Measurements from ENCODE around the gene ADAMTS9.

ADAMTS9 gene

DNA sequence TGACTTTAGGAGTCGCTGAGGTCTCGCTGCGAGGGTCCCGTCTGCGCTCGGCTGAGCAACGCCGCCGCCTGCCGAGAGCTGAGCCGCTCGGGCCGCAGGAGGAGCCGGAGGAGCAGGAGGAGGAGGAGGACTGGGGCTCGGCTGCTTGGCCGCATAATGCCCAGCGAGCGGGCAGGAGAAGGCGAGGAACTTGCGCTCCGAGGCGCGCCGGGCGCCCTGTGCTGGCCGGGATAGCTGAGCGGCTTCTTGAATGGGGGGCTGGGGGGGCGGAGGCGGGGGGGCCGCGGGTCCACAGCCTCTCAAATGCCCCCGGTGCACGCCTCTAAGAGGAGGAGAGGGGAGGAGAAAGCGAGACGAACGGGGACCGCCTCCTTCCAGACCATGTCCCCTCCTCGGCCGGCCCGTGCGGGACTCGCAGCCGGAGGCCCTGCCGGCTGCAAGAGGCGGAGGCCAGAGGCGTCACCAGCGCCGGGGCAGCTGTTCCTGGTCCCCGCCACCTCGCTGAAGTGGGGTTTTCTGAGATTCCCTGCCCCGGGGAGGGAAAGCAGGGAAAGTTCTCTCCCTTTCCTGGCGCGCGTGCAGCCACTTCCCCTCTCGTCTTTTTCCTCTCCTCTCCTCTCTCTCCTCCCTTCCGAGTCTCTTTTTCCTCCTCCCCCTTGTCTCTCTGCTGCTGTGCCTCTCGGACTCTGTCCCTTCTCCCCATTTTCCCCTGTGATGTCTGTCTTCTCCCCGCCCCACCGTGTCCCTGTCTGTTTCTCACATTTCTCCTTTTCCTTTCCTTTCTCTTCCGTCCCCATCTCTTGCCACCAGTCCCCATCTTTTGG is at the start of gene ADAMTS9:
Gene ADAMTS9 (minus strand): TSS at position 220 of the 824 bp plus-strand sequence. CDS start 343 bp downstream, outside the sequence.
- DNase-seq = no peak

DNA sequence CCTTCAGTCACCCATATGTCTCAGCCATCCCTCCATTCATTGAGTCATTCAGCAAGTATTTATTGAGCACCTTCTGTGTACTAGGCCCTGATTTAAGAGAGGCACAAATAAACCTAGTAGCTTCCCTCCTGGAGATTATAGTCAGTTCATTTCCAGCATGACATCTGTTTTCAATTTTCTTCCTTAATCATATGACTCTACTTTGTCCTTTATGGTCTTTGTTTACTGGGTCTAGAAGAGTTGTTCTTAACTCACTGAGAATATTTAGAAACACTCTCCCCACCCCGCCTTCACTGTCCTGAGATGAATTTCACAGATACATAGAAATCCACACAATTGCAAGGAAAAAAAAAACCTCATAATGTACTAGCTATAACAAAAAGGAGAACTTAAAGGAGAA is 44.8 kb upstream of the ADAMTS9 start:
- DNase-seq = no peak

DNA sequence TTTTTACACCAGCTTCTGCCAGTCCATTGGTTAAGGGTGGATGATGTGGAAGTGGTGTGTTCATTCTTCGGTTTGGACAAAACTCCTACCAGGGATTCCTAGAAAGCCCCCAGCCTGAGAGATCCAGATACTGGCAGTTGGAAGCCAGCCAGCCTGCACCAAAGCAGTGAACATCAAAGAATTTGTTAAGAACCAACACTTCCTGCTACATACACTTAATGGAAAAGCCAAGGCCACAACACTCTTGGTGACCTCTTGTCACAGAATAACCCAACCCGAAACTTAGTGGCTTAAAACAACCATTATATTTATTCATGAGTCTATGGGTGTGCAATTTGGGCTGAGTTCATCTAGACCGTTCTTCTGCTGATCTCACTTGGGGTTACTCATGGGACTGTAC is 42.9 kb upstream of the ADAMTS9 start:
- no peak for DNase-seq

DNA sequence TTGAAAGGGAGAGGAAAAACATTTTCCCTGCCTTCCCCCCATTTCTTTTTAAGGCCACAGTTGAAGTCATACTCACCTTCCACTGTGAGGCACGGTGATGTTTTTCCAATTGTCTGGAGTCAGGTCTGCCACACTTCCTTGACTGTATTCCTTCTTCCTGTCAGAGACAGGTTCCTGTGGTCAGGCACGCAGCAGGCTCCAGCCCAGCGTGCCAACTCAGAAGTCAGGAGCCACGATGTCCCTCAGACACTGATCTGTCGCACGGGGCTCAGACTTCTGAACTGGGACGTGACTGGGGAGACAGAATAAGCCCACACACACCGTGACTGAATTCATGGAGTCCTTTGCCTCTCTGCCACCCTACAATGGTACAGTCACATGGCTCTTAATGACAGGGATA is 41.2 kb upstream of the ADAMTS9 start:
- DNase-seq = no peak

GRCh38 chr3:64728428-64728827 is 40.6 kb upstream of the ADAMTS9 start:
- no peak for DNase-seq

DNA sequence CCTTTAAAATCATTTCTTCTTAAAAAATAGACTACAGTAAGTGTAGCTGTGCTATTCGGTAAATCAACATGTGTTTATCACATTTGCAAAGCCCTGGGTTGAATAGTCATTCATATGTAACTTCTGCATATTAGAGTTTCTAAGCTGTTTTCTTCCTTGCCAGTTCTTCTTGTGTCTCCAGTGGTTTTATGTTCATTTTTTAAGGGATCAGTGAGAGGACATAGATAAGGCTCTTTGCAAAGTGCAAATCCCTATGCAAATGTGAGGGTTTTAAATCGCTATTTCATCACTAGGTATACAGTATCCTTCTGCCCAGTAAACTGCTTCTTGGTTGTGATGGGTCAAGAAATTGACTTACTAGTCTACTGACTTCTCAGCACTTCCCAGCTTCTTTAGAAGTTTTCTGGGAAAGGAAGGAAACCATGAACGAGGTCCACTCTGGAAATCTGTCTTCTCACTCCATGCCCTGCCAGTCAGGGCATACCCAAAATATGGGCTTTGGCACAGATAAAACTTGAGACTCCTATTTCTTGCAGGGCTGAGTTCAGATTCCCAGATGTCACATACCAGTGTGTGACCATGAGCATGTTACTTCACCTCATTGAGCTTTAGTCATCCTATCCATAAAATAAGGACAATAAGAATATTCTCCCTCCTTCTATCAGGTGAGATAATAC is 38.8 kb upstream of the ADAMTS9 start:
- DNase-seq = no peak

- no peak for DNase-seq
These were observed 31.2 kb upstream of the ADAMTS9 start for GRCh38 chr3:64718976-64719375.

DNA sequence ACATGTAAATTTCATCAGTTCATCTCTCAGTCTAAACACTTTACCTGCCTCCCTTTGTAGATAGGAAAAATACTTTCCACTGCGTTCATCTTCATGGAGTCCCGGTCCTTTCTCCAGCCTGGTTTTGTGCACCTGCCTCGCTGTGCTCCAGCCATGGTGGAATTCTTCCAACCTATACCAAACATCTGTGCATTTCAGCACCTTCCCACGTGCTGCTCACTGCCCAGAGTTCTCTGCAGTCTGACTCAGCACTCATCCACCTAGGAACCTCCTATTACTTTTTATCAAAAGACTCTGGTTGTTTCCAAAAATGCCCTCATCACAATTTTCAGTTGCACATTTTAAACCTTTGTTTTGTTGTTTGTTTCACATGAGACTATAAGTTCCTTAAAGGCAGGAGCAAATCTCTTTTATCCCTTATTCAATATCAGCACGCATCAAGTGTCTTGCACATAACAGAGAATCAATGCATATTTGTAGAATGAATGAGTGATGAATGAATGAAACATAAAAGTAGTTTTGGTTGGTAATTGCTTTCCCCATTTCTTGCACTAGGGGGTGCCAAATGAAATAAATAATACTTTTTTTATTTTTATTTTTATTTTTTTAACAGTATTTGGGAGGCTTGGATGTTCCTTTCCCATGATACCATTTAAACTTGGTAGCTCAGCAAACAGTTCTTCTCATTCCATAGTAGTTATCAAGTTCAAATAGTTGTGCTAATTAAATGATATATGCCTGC is 30.2 kb upstream of the ADAMTS9 start:
- no peak for DNase-seq

DNA sequence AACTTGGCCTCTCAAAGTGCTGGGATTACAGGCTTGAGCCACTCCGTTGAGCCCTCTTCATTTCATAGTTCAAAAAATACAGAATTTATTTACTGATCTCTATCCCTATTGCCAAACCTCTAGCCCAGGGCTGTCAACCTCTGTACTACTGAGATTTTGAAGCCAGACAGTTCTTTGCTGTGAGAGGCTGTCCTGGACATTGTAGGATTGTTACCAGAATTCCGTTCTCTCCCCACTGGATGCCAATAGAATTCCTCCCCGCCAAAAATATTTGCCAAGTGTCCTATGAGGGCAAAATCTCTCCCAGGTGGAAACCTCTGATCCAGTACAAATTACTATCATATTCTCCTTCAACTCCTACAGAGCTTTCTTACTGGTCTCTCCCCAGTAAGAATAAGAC is 29.6 kb upstream of the ADAMTS9 start:
- no peak for DNase-seq

DNA sequence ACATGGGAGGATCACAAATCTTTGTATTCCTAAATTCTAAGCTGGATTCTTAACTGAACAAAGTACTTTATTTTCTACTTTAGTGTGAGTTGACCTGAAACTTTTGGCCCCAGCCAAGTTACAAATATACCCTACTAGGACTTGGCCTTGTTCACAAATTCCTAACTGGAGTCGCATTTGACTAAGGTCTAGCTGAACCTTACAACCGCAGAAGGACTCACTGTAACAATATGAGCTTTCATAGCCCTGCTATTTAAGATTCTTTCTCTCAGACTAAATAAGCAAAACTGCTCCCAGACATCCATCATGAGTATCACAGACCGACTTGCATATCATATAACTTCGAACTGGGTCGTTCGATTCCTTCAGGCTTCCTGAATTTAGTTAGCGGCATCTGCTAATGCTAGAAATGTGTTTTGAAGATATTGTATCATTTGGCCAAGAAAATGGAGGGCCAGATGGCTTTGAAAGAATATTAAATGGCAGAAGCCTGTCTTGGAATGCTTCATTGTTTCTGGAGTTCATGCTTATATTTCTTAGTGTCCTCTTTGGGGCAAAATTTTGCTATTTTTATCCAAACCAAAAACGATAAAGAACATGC is 28.4 kb upstream of the ADAMTS9 start:
- no peak for DNase-seq

DNA sequence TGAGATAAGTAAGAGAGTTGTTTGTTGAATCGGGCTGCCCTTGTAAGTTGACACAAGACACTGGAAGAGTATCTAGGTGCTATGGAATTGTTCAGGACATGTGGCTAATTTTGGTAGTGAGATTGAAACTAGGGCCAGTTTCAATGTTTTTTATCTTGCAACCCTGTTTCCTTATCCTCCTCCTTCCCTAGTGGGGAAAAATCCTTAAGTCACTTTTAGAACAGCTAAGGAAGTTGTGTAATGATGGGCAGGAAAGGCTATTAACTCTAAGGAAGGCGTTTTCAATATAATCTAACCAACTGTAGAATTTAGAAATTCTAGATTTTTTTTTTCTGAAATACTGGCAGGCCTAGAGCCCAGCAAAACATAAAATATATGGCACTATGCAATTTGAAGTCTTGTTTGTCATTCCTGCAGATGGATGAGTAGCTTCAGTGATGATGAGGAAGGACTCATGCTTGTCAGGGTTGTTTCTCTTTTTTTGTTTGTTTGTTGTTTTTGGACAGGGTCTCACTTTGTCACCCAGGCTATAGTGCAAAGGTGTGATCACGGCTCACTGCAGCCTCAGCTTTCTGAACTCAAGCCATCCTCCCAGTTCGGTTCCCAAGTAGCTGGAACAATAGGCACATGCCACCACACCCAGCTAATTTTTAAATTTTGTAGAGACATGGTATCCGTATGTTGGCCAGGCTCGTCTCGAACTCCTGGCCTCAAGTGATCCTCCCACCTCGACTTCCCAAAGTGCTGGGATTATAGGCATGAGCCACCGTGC is 27.6 kb upstream of the ADAMTS9 start:
- no peak for DNase-seq

DNA sequence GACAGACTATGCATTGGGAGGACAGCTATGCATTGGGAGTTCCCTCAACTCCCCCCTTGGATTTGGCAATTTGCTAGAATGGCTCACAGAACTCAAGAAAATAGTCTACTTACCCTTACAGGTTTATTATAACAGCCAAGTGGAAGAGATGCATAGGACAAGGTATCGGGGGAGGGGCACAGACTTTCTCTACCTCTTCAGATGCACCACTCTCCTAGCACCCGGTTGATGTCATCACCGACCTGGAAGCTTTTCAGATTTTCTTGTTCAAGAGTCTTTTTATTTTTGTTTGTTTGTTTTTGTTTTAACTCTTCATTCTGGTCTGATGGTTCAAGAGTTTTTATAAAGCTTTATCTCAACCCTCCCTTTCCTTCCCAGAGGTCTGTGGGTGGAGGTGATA is 20.7 kb upstream of the ADAMTS9 start:
- DNase-seq = no peak

- no peak for DNase-seq
These were observed 18.1 kb upstream of the ADAMTS9 start for GRCh38 chr3:64705946-64706345.

DNA sequence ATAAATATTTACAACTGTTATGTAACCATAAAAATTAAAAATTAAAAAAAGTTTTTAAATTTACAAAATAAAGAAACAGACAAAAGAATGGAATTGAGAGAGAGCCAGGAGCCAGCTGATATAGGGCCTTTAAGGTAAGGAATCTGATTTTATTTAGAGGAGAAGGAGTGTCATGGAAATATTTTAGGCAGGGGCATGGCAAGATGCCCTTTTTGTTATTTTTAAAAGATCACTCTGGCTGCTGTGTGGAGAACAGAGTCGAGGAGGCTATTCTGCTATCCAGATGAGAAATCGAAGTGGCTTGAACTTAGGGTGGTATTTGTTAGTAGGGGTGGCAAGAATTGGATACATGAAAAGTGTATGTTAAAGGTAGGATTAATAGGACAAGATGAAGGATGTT is 9.1 kb upstream of the ADAMTS9 start:
- no peak for DNase-seq

DNA sequence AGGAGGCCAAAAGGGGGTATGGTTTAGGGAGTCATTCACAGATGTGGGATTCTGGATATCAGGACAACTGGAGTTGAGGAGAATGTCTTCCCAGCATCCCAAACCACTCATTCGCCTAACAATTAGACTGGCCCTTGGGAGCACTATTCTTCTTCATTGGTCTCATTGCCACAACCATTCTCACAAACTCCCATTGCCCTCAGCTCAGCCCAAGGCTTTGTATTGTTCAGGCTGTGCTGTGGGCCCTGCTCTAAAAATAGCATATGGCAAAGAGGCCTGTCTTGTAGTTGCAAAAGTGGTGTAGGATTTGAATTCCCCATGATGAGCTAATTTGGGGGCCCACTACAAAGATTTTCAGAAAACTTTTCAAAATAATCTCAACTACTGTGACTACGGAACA is 6.3 kb upstream of the ADAMTS9 start:
- DNase-seq = no peak

DNA sequence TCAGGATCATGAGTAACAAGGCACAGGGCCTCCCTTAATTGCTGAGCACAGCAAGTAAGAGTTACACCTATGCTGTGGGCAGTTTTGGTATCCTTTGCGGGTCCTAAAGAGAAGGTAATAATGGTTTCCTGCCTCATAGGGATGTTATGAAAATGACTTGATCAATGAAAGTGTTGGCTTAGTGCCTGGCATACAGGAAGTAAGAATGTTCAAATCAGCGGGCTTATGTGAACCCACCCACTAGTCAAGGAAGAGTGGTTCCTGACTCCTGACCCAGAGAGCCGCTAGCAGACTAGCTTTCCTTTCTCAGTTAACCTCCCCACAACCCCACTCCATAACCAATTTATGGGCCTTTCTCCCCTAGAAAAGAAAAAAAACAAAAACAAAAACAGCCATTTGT is 5.2 kb upstream of the ADAMTS9 start:
- no peak for DNase-seq

DNA sequence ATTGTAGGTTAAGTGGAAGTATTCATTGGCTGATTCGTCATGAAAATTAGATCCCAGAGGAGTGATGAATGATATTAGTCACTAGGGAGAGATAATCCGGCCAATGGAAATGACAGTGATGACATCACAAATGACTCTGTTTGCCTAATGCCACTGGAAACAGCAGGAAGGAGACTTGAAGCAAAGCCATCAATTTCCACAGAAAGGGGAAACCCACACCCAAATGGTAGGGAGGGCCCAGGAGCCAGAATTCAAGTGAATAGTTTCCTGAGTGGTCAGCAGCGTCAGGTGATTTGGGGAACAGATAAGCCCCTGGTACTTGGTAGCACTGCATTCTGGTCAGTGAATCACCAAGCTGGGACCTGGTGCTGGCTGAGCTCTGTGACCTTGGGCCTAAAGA is 3.3 kb upstream of the ADAMTS9 start:
- DNase-seq = no peak

DNA sequence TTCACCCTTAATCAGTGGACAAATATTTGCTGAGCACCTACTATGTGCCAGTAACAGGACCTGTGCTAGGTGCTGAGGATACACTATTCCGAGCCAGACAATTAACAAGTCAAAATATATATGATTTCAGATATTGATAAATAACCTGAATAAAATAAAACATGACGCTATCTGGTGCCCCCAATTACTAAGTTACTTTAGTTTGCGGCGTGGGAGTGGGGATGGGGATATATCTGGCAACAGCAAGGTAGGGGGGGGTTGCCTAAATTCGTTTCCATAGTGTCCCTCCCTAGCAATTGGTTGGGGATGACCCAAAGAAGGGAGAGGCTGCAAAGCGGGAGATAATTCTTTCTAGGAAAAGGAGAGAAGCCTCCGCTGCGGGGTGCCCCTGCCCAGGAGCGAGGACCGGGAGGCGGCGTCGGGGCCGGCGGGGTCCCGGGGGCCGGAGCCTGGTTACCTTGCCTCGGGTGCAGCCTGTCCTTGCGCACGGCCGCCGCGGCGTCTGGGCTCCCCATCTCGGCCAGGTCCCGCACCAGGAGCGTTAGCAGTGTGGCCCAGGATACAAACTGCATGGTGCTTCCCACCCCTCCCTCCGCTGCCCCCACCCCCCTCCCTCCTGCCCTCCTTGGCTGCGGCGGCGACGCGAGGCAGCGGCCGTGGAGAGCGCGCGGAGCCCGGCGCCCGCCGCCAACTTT is 567 bp downstream of the ADAMTS9 start:
- DNase-seq = no peak

- no peak for DNase-seq
These were observed 1.3 kb downstream of the ADAMTS9 start for GRCh38 chr3:64686446-64686908.

DNA sequence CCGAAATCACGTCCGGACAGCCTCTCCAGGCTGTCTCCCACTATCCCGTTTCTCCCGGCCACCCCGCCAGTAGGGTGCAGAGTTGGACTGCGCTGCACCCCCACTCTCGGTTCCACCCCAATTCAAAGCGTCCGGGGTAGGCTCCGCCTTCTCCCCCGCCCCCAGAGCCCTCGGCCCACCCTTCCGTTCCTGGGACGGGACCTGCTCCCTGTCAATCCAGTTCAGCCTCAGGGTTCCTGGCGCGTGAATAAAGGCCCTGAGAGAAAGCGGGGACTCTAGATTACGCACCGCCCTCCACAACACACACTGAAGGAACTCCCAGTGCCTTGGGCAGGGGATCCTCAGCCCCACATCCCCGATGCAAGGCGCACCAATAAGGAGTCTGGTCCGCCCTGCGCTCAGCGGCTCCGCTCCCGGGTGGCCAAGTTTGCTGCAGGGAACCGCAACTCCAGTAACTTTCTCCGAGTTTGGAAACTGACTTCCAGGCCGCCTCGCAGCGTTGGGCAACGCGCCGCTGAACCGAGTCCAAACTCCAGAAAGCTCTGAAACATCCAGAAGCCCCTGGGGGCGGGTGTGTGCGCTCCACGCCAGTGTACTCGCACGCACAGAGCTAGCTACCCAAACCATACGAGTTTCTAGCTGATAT is 1.9 kb downstream of the ADAMTS9 start:
- no peak for DNase-seq

DNA sequence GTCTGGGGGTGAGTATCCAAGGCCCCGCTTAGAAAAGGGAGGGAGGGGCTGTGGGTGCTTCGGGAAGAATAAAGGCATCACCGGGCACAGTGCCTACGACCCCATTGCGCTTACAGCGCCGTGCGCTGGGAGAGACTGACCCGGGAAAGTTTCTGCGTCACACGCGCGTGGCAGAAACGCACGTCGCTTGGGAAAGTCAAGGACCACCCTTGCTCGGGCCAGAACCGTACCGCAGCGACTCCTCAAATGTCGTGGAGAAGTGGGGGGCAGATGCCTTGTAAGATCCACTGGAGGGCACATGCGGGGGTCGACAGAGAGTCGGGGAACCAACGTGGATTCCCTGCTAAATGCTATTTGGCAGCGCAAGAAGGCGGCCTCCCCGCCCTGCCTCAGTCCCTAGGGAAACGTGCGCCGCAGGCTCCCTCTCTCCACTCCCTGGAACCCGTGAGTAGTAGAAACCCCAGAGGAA is 2.4 kb downstream of the ADAMTS9 start:
- no peak for DNase-seq
